H9 (cell line): ENCODE results near the gene TTLL1. TPM values are rescaled to one million over a fixed set of nuclear protein-coding genes. Genes with fewer than 3 reads are reported as not detected.

Experiments
- DNase-seq: peaks from one replicate; pipeline ENCODE4 v3.0.0-alpha.2; 2017
- H2AFZ ChIP-seq: one replicate; pipeline ENCODE4 v1.6.1; 2013; ENCODE audit warnings: mild to moderate bottlenecking, low read length, control low read depth, moderate library complexity
- H2AK5ac ChIP-seq: 2 replicates; pipeline ENCODE4 v1.6.1; 2013; ENCODE audit warnings: low read length, control low read depth, mixed read lengths; ENCODE audit not compliant: insufficient read length
- H2BK120ac ChIP-seq: one replicate; pipeline ENCODE4 v1.6.1; 2013; ENCODE audit warnings: low read depth, mild to moderate bottlenecking, low read length, control low read depth, inconsistent platforms; ENCODE audit not compliant: poor library complexity, severe bottlenecking
- H2BK12ac ChIP-seq: 2 replicates; pipeline ENCODE4 v1.6.1; 2013; ENCODE audit warnings: low read length, control low read depth, mixed read lengths, low read depth; ENCODE audit not compliant: insufficient read length
- H2BK15ac ChIP-seq: 2 replicates; pipeline ENCODE4 v1.6.1; 2013; ENCODE audit warnings: low read depth, low read length, control low read depth
- H2BK20ac ChIP-seq: one replicate; pipeline ENCODE4 v1.6.1; 2013; ENCODE audit warnings: low read depth, mild to moderate bottlenecking, low read length, control low read depth, inconsistent platforms; ENCODE audit not compliant: poor library complexity, severe bottlenecking
- H2BK5ac ChIP-seq: 2 replicates; pipeline ENCODE4 v1.6.1; 2013; ENCODE audit warnings: low read length, control low read depth, mixed read lengths; ENCODE audit not compliant: insufficient read length
- H3K14ac ChIP-seq: 2 replicates; pipeline ENCODE4 v1.6.1; 2013; ENCODE audit warnings: low read length, control low read depth; ENCODE audit not compliant: insufficient read depth
- H3K18ac ChIP-seq: 2 replicates; pipeline ENCODE4 v1.6.1; 2013; ENCODE audit warnings: low read depth, mild to moderate bottlenecking, mixed read lengths, low read length, control low read depth; ENCODE audit not compliant: insufficient read length
- H3K23ac ChIP-seq: 2 replicates; pipeline ENCODE4 v1.6.1; 2013; ENCODE audit warnings: low read length, control low read depth, mixed read lengths, low read depth; ENCODE audit not compliant: insufficient read length
- H3K23me2 ChIP-seq: 2 replicates; pipeline ENCODE4 v1.6.1; 2013; ENCODE audit warnings: low read depth, mild to moderate bottlenecking, mixed read lengths, low read length, control low read depth; ENCODE audit not compliant: insufficient read length, poor library complexity, severe bottlenecking
- H3K27ac ChIP-seq: 2 replicates; pipeline ENCODE4 v1.5.1; 2013; ENCODE audit warnings: low read length, control low read depth, mixed read lengths, low read depth; ENCODE audit not compliant: insufficient read length
- H3K27me3 ChIP-seq: 2 replicates; pipeline ENCODE4 v1.6.1; 2013; ENCODE audit warnings: low read length, control low read depth, inconsistent platforms; ENCODE audit not compliant: insufficient read depth
- H3K4ac ChIP-seq: 2 replicates; pipeline ENCODE4 v1.6.1; 2013; ENCODE audit warnings: low read depth, mild to moderate bottlenecking, control low read depth, inconsistent platforms, low read length, moderate library complexity
- H3K4me1 ChIP-seq: 2 replicates; pipeline ENCODE4 v1.6.1; 2013; ENCODE audit warnings: low read length, control low read depth, inconsistent platforms; ENCODE audit not compliant: insufficient read depth
- H3K4me2 ChIP-seq: 2 replicates; pipeline ENCODE4 v1.6.1; 2013; ENCODE audit warnings: low read length, control low read depth, mixed read lengths; ENCODE audit not compliant: insufficient read length, insufficient read depth
- H3K56ac ChIP-seq: 2 replicates; pipeline ENCODE4 v1.6.1; 2013; ENCODE audit warnings: low read depth, mild to moderate bottlenecking, mixed read lengths, low read length, control low read depth; ENCODE audit not compliant: insufficient read length
- H3K79me1 ChIP-seq: 2 replicates; pipeline ENCODE4 v1.6.1; 2013; ENCODE audit warnings: low read depth, mild to moderate bottlenecking, moderate library complexity, low read length, control low read depth, inconsistent platforms; ENCODE audit not compliant: insufficient read depth, poor library complexity, severe bottlenecking
- H3K79me2 ChIP-seq: 2 replicates; pipeline ENCODE4 v1.6.1; 2013; ENCODE audit warnings: low read length, control low read depth, inconsistent platforms; ENCODE audit not compliant: insufficient read depth
- H3K9ac ChIP-seq: 2 replicates; pipeline ENCODE4 v1.6.1; 2013; ENCODE audit warnings: low read length, control low read depth, mixed read lengths; ENCODE audit not compliant: insufficient read length; ENCODE audit errors: extremely low read depth
- H3K9me3 ChIP-seq: one replicate; pipeline ENCODE4 v1.6.1; 2013; ENCODE audit warnings: low read depth, low read length, inconsistent platforms; ENCODE audit not compliant: control insufficient read depth
- H3T11ph ChIP-seq: one replicate; pipeline ENCODE4 v1.6.1; 2013; ENCODE audit warnings: mild to moderate bottlenecking, low read length, control low read depth, inconsistent platforms
- H4K20me1 ChIP-seq: one replicate; pipeline ENCODE4 v1.6.1; 2013; ENCODE audit not compliant: control insufficient read depth, insufficient read length, insufficient read depth
- H4K5ac ChIP-seq: 2 replicates; pipeline ENCODE4 v1.6.1; 2013; ENCODE audit warnings: low read depth, mild to moderate bottlenecking, mixed read lengths, low read length, control low read depth; ENCODE audit not compliant: insufficient read length
- H4K8ac ChIP-seq: replicated peaks from 2 replicates; pipeline ENCODE4 v1.6.1; 2013; ENCODE audit warnings: low read length, control low read depth, mixed read lengths, low read depth; ENCODE audit not compliant: insufficient read length
- H4K91ac ChIP-seq: 2 replicates; pipeline ENCODE4 v1.6.1; 2013; ENCODE audit warnings: low read depth, mild to moderate bottlenecking, moderate library complexity, mixed read lengths, low read length, control low read depth; ENCODE audit not compliant: insufficient read length
- H3K27ac Mint-ChIP-seq, 3 experiments: 2 replicates in 2 of 3; 3 replicates in 1 of 3; pipeline ENCODE4 v1.8.0; 2020 to 2021; ENCODE audit warnings: mixed read lengths in 3 of 3, mild to moderate bottlenecking in 1 of 3, moderate library complexity in 1 of 3
- H3K27me3 Mint-ChIP-seq: 2 replicates; pipeline ENCODE4 v1.8.0; 2021; ENCODE audit warnings: low read depth, mild to moderate bottlenecking, moderate library complexity, mixed read lengths
- H3K36me3 Mint-ChIP-seq, 3 experiments: 2 replicates in 2 of 3; 3 replicates in 1 of 3; pipeline ENCODE4 v1.8.0; 2020 to 2021; ENCODE audit warnings: low read depth in 3 of 3, mixed read lengths in 3 of 3; ENCODE audit not compliant: insufficient read depth in 1 of 3
- H3K4me1 Mint-ChIP-seq, 2 experiments: 2 replicates each; pipeline ENCODE4 v1.8.0; 2020; ENCODE audit warnings: mixed read lengths in 2 of 2
- H3K4me3 Mint-ChIP-seq, 2 experiments: 2 replicates in 1 of 2; 3 replicates in 1 of 2; pipeline ENCODE4 v1.8.0; 2020 to 2021; ENCODE audit warnings: mild to moderate bottlenecking in 2 of 2, mixed read lengths in 2 of 2, moderate library complexity in 1 of 2
- H3K9me3 Mint-ChIP-seq, 2 experiments: 2 replicates in 1 of 2; 3 replicates in 1 of 2; pipeline ENCODE4 v1.8.0; 2020; ENCODE audit warnings: mild to moderate bottlenecking in 2 of 2, mixed read lengths in 2 of 2, moderate library complexity in 1 of 2
- WGBS: extraction: QIAGEN DNeasy Blood & Tissue Kit; methylation state at CpG from one replicate; pipeline ENCODE4 v1.1.7; 2013; ENCODE audit warnings: missing lambda C conversion rate, low lambda C conversion rate, mixed read lengths; ENCODE audit not compliant: insufficient read length; ENCODE audit errors: extremely low coverage; 5-methylcytosine and 5-hydroxymethylcytosine counted together
- total RNA-seq: library from RNA; stranded (reverse); gene quantifications from 2 replicates; pipeline ENCODE4 v1.2.1, GENCODE V29; 2021
- TF ChIP-seq, protein P1 (sequence below): fragments of 200-600 bp; sonication (generic); conservative IDR thresholded peaks from 3 replicates; pipeline ENCODE4 v1.8.0; 2021; ENCODE audit warnings: antibody characterized with exemption, mild to moderate bottlenecking

Gene TTLL1
- total RNA-seq, 1 experiment from 2014 or later: 4.1 TPM

GRCh38 chr22:43127166-43127908 lies 38.1 kb upstream of the TTLL1 start:
- Histone ChIP-seq H4K8ac (no peak overlapping the region), H4K91ac (no peak overlapping the region), H3K79me1 (no peaks in the 10 kb centered on the region), H2BK15ac (no peak overlapping the region), H2BK120ac (no peak overlapping the region), H3K9me3 (no peaks in the 10 kb centered on the region), H3K18ac (no peak overlapping the region), H3K9ac (no peak overlapping the region), H3K23ac (no peak overlapping the region), H3K4me2 (no peak overlapping the region), H3K4me1 (no peaks in the 10 kb centered on the region), H2BK20ac (no peak overlapping the region), H2AFZ (no peak overlapping the region), H3K14ac (no peak overlapping the region), H2AK5ac (no peak overlapping the region), H3K27ac (no peak overlapping the region), H3T11ph (no peak overlapping the region), H3K23me2 (no peaks in the 10 kb centered on the region), H2BK5ac (no peak overlapping the region), H3K79me2 (no peaks in the 10 kb centered on the region), H2BK12ac (no peak overlapping the region), H3K56ac (no peak overlapping the region), H3K4ac (no peak overlapping the region), H4K5ac (no peak overlapping the region), H3K27me3 (no peaks in the 10 kb centered on the region), H4K20me1 (no peaks in the 10 kb centered on the region)
- Mint-ChIP-seq H3K27me3 (peaks cover 2% of the 10 kb centered on the region; the same call in 1 of the 2 replicates), H3K9me3 (no peaks in the 10 kb centered on the region), H3K4me1 (peaks cover 9 to 22% of the 10 kb centered on the region in 2 experiments), H3K27ac (no peak overlapping the region), H3K4me3 (no peak overlapping the region; a peak in 1 of 5 replicates), H3K36me3 (peaks cover 0 to 10% (median 9%) of the 10 kb centered on the region in 3 experiments; a peak in 3 of 7 replicates)
- no CpG with 5 or more reads among the region's 17 CpGs for WGBS
- TF ChIP-seq, protein P1, sequence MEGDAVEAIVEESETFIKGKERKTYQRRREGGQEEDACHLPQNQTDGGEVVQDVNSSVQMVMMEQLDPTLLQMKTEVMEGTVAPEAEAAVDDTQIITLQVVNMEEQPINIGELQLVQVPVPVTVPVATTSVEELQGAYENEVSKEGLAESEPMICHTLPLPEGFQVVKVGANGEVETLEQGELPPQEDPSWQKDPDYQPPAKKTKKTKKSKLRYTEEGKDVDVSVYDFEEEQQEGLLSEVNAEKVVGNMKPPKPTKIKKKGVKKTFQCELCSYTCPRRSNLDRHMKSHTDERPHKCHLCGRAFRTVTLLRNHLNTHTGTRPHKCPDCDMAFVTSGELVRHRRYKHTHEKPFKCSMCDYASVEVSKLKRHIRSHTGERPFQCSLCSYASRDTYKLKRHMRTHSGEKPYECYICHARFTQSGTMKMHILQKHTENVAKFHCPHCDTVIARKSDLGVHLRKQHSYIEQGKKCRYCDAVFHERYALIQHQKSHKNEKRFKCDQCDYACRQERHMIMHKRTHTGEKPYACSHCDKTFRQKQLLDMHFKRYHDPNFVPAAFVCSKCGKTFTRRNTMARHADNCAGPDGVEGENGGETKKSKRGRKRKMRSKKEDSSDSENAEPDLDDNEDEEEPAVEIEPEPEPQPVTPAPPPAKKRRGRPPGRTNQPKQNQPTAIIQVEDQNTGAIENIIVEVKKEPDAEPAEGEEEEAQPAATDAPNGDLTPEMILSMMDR: no peak
- no peak for DNase-seq
